Measurements from ENCODE around the gene GUCY2F.
A peak's percentile ranks its signal among the peaks of the same experiment; 100 is the strongest.

GRCh38 chrX:109485470-109486340 is 3.8 kb upstream of the GUCY2F start:
- TF ChIP-seq CTCF (IDR thresholded peaks at IDR 0.05) = peak; percentile 78 to 93 (median 82)
- TF ChIP-seq EP300 (IDR thresholded peaks at IDR 0.05) = no peak
- TF ChIP-seq POLR2AphosphoS5 (IDR thresholded peaks at IDR 0.05) = no peak
- no peak for TF ChIP-seq POLR2A (IDR thresholded peaks at IDR 0.05)

Data from gastroesophageal sphincter (tissue), 3 donors.